ENCODE results near the gene CFAP46.
"Not testable (repeated sequence)": the region's sequence is repeated elsewhere in the genome, so short reads cannot be mapped to it uniquely, and the experiment has no call there.

Gene CFAP46

GRCh38 chr10:132889556-132889955 lies 52.8 kb downstream of the CFAP46 start:
- no peak overlapping the region for H3K4me3 ChIP-seq (ENCODE audit: low read depth in 1 of 5, low read length in 5 of 5)
- H3K36me3 ChIP-seq (ENCODE audit: control insufficient read depth in 5 of 5, insufficient read depth in 5 of 5, low read length in 5 of 5): no peaks in the 10 kb centered on the region
- no peaks in the 10 kb centered on the region for H3K9me3 ChIP-seq (ENCODE audit: control insufficient read depth in 5 of 5, low read length in 5 of 5)
- H3K4me1 ChIP-seq (ENCODE audit: control insufficient read depth in 5 of 5, insufficient read depth in 5 of 5, low read length in 5 of 5): peaks cover 0 to 16% (median 2%) of the 10 kb centered on the region in 5 donors
- H3K9ac ChIP-seq (ENCODE audit: low read length in 5 of 5): no peak overlapping the region
- H3K27me3 ChIP-seq (ENCODE audit: control insufficient read depth in 5 of 5, insufficient read depth in 4 of 5, low read length in 5 of 5): peaks cover 18 to 42% (median 34%) of the 10 kb centered on the region in 5 donors
- H3K27ac ChIP-seq (ENCODE audit: low read depth, low read length): no peak overlapping the region

GRCh38 chr10:132888898-132889490 lies 53.4 kb downstream of the CFAP46 start:
- no peaks in the 10 kb centered on the region for H3K9me3 ChIP-seq (ENCODE audit: control insufficient read depth in 5 of 5, low read length in 5 of 5)
- H3K4me1 ChIP-seq (ENCODE audit: control insufficient read depth in 5 of 5, insufficient read depth in 5 of 5, low read length in 5 of 5): peaks cover 0 to 16% (median 2%) of the 10 kb centered on the region in 5 donors
- no peak overlapping the region for H3K9ac ChIP-seq (ENCODE audit: low read length in 5 of 5)
- H3K27me3 ChIP-seq (ENCODE audit: control insufficient read depth in 5 of 5, insufficient read depth in 4 of 5, low read length in 5 of 5): peaks cover 18 to 42% (median 32%) of the 10 kb centered on the region in 5 donors
- no peaks in the 10 kb centered on the region for H3K36me3 ChIP-seq (ENCODE audit: control insufficient read depth in 5 of 5, insufficient read depth in 5 of 5, low read length in 5 of 5)
- H3K4me3 ChIP-seq (ENCODE audit: low read depth in 1 of 5, low read length in 5 of 5): no peak overlapping the region
- H3K27ac ChIP-seq (ENCODE audit: low read depth, low read length): no peak overlapping the region

- H3K9ac ChIP-seq (ENCODE audit: low read length in 5 of 5); H3K4me3 ChIP-seq (ENCODE audit: low read depth in 1 of 5, low read length in 5 of 5); H3K36me3 ChIP-seq (ENCODE audit: control insufficient read depth in 5 of 5, insufficient read depth in 5 of 5, low read length in 5 of 5); H3K27ac ChIP-seq (ENCODE audit: low read depth, low read length); H3K9me3 ChIP-seq (ENCODE audit: control insufficient read depth in 5 of 5, low read length in 5 of 5): not testable (repeated sequence)
- Histone ChIP-seq H3K4me1 (ENCODE audit: control insufficient read depth in 5 of 5, insufficient read depth in 5 of 5, low read length in 5 of 5) (peaks cover 0 to 16% (median 2%) of the 10 kb centered on the region in 5 donors), H3K27me3 (ENCODE audit: control insufficient read depth in 5 of 5, insufficient read depth in 4 of 5, low read length in 5 of 5) (peaks cover 18 to 45% (median 30%) of the 10 kb centered on the region in 5 donors)
Observed at GRCh38 chr10:132888446-132888845, 53.9 kb downstream of the CFAP46 start.

- Histone ChIP-seq H3K27ac (ENCODE audit: low read depth, low read length) (no peak overlapping the region), H3K27me3 (ENCODE audit: control insufficient read depth in 5 of 5, insufficient read depth in 4 of 5, low read length in 5 of 5) (peaks cover 11 to 38% (median 24%) of the 10 kb centered on the region in 5 donors), H3K4me3 (ENCODE audit: low read depth in 1 of 5, low read length in 5 of 5) (no peak overlapping the region), H3K9me3 (ENCODE audit: control insufficient read depth in 5 of 5, low read length in 5 of 5) (no peaks in the 10 kb centered on the region), H3K9ac (ENCODE audit: low read length in 5 of 5) (no peak overlapping the region), H3K4me1 (ENCODE audit: control insufficient read depth in 5 of 5, insufficient read depth in 5 of 5, low read length in 5 of 5) (no peaks in the 10 kb centered on the region), H3K36me3 (ENCODE audit: control insufficient read depth in 5 of 5, insufficient read depth in 5 of 5, low read length in 5 of 5) (no peaks in the 10 kb centered on the region)
Observed at GRCh38 chr10:132886211-132887099, 55.9 kb downstream of the CFAP46 start.

- H3K27me3 ChIP-seq (ENCODE audit: control insufficient read depth in 5 of 5, insufficient read depth in 4 of 5, low read length in 5 of 5): peaks cover 8 to 42% (median 25%) of the 10 kb centered on the region in 5 donors
- no peaks in the 10 kb centered on the region for H3K4me1 ChIP-seq (ENCODE audit: control insufficient read depth in 5 of 5, insufficient read depth in 5 of 5, low read length in 5 of 5)
- H3K36me3 ChIP-seq (ENCODE audit: control insufficient read depth in 5 of 5, insufficient read depth in 5 of 5, low read length in 5 of 5): no peaks in the 10 kb centered on the region
- no peak overlapping the region for H3K27ac ChIP-seq (ENCODE audit: low read depth, low read length)
- no peaks in the 10 kb centered on the region for H3K9me3 ChIP-seq (ENCODE audit: control insufficient read depth in 5 of 5, low read length in 5 of 5)
- H3K4me3 ChIP-seq (ENCODE audit: low read depth in 1 of 5, low read length in 5 of 5): no peak overlapping the region
- H3K9ac ChIP-seq (ENCODE audit: low read length in 5 of 5): no peak overlapping the region
Observed at GRCh38 chr10:132885451-132886210, 56.7 kb downstream of the CFAP46 start.

- Histone ChIP-seq H3K36me3 (ENCODE audit: control insufficient read depth in 5 of 5, insufficient read depth in 5 of 5, low read length in 5 of 5) (no peaks in the 10 kb centered on the region), H3K4me1 (ENCODE audit: control insufficient read depth in 5 of 5, insufficient read depth in 5 of 5, low read length in 5 of 5) (no peaks in the 10 kb centered on the region), H3K9ac (ENCODE audit: low read length in 5 of 5) (no peak overlapping the region), H3K27me3 (ENCODE audit: control insufficient read depth in 5 of 5, insufficient read depth in 4 of 5, low read length in 5 of 5) (peaks cover 3 to 38% (median 27%) of the 10 kb centered on the region in 5 donors), H3K27ac (ENCODE audit: low read depth, low read length) (no peak overlapping the region), H3K4me3 (ENCODE audit: low read depth in 1 of 5, low read length in 5 of 5) (no peak overlapping the region), H3K9me3 (ENCODE audit: control insufficient read depth in 5 of 5, low read length in 5 of 5) (no peaks in the 10 kb centered on the region)
Observed at GRCh38 chr10:132884691-132885271, 57.6 kb downstream of the CFAP46 start.

GRCh38 chr10:132884041-132884440 lies 58.3 kb downstream of the CFAP46 start:
- Histone ChIP-seq H3K27ac (ENCODE audit: low read depth, low read length) (no peak overlapping the region), H3K36me3 (ENCODE audit: control insufficient read depth in 5 of 5, insufficient read depth in 5 of 5, low read length in 5 of 5) (no peaks in the 10 kb centered on the region), H3K4me1 (ENCODE audit: control insufficient read depth in 5 of 5, insufficient read depth in 5 of 5, low read length in 5 of 5) (peaks cover 0 to 6% (median 4%) of the 10 kb centered on the region in 5 donors), H3K9me3 (ENCODE audit: control insufficient read depth in 5 of 5, low read length in 5 of 5) (no peaks in the 10 kb centered on the region), H3K27me3 (ENCODE audit: control insufficient read depth in 5 of 5, insufficient read depth in 4 of 5, low read length in 5 of 5) (peaks cover 10 to 38% (median 26%) of the 10 kb centered on the region in 5 donors), H3K9ac (ENCODE audit: low read length in 5 of 5) (no peak overlapping the region), H3K4me3 (ENCODE audit: low read depth in 1 of 5, low read length in 5 of 5) (no peak overlapping the region)

- Histone ChIP-seq H3K27ac (ENCODE audit: low read depth, low read length) (no peak overlapping the region), H3K27me3 (ENCODE audit: control insufficient read depth in 5 of 5, insufficient read depth in 4 of 5, low read length in 5 of 5) (peaks cover 11 to 42% (median 31%) of the 10 kb centered on the region in 5 donors), H3K4me3 (ENCODE audit: low read depth in 1 of 5, low read length in 5 of 5) (no peak overlapping the region), H3K4me1 (ENCODE audit: control insufficient read depth in 5 of 5, insufficient read depth in 5 of 5, low read length in 5 of 5) (peaks cover 0 to 6% (median 4%) of the 10 kb centered on the region in 5 donors), H3K9ac (ENCODE audit: low read length in 5 of 5) (no peak overlapping the region), H3K9me3 (ENCODE audit: control insufficient read depth in 5 of 5, low read length in 5 of 5) (no peaks in the 10 kb centered on the region), H3K36me3 (ENCODE audit: control insufficient read depth in 5 of 5, insufficient read depth in 5 of 5, low read length in 5 of 5) (no peaks in the 10 kb centered on the region)
Observed at GRCh38 chr10:132883391-132883881, 58.9 kb downstream of the CFAP46 start.

GRCh38 chr10:132882069-132882951 lies 60.1 kb downstream of the CFAP46 start:
- Histone ChIP-seq H3K9ac (ENCODE audit: low read length in 5 of 5) (no peak overlapping the region), H3K4me3 (ENCODE audit: low read depth in 1 of 5, low read length in 5 of 5) (no peak overlapping the region), H3K27ac (ENCODE audit: low read depth, low read length) (no peak overlapping the region), H3K9me3 (ENCODE audit: control insufficient read depth in 5 of 5, low read length in 5 of 5) (no peaks in the 10 kb centered on the region), H3K36me3 (ENCODE audit: control insufficient read depth in 5 of 5, insufficient read depth in 5 of 5, low read length in 5 of 5) (no peaks in the 10 kb centered on the region), H3K4me1 (ENCODE audit: control insufficient read depth in 5 of 5, insufficient read depth in 5 of 5, low read length in 5 of 5) (peaks cover 0 to 6% (median 4%) of the 10 kb centered on the region in 5 donors), H3K27me3 (ENCODE audit: control insufficient read depth in 5 of 5, insufficient read depth in 4 of 5, low read length in 5 of 5) (peaks cover 16 to 51% (median 38%) of the 10 kb centered on the region in 5 donors)

Measured in subcutaneous abdominal adipose tissue (tissue), 5 donors.